ENCODE data around the gene VASH2. TPM values are rescaled to one million over a fixed set of nuclear protein-coding genes. Genes with fewer than 3 reads are reported as not detected.
"Not testable (repeated sequence)": the region's sequence is repeated elsewhere in the genome, so short reads cannot be mapped to it uniquely, and the experiment has no call there.

Gene VASH2
- total and polyA plus RNA-seq, 5 donors from 2014 or later, result 0.25 to 1.7 (median 0.40) TPM

GRCh38 chr1:212910213-212910612 is 40.1 kb upstream of the VASH2 start:
- H3K4me3 Mint-ChIP-seq; H3K9me3 ChIP-seq (ENCODE audit: control insufficient read depth in 2 of 2, low read length in 2 of 2); H3K4me1 Mint-ChIP-seq; ATAC-seq (ENCODE audit: low read depth in 2 of 2); H3K4me1 ChIP-seq (ENCODE audit: control insufficient read depth, insufficient read depth, low read length, poor library complexity, severe bottlenecking); H3K36me3 ChIP-seq (ENCODE audit: control insufficient read depth, insufficient read depth, low read length); H3K27me3 ChIP-seq (ENCODE audit: control insufficient read depth, insufficient read depth, low read length); H3K27ac ChIP-seq (ENCODE audit: insufficient read depth, low read length, poor library complexity, severe bottlenecking); H3K36me3 Mint-ChIP-seq; H3K27ac Mint-ChIP-seq; H3K9me3 Mint-ChIP-seq; DNase-seq; H3K4me3 ChIP-seq (ENCODE audit: low read depth, low read length): not testable (repeated sequence)
- H3K27me3 Mint-ChIP-seq, result peaks cover 19% of the 10 kb centered on the region

GRCh38 chr1:212913638-212914037 is 36.7 kb upstream of the VASH2 start:
- not testable (repeated sequence) for H3K4me3 Mint-ChIP-seq; DNase-seq; H3K9me3 ChIP-seq (ENCODE audit: control insufficient read depth in 2 of 2, low read length in 2 of 2); H3K27me3 ChIP-seq (ENCODE audit: control insufficient read depth, insufficient read depth, low read length); H3K36me3 Mint-ChIP-seq; H3K4me1 Mint-ChIP-seq; H3K9me3 Mint-ChIP-seq; H3K36me3 ChIP-seq (ENCODE audit: control insufficient read depth, insufficient read depth, low read length); H3K27ac ChIP-seq (ENCODE audit: insufficient read depth, low read length, poor library complexity, severe bottlenecking); H3K4me1 ChIP-seq (ENCODE audit: control insufficient read depth, insufficient read depth, low read length, poor library complexity, severe bottlenecking); H3K4me3 ChIP-seq (ENCODE audit: low read depth, low read length); H3K27ac Mint-ChIP-seq; ATAC-seq (ENCODE audit: low read depth in 2 of 2)
- H3K27me3 Mint-ChIP-seq, result peaks cover 20% of the 10 kb centered on the region

GRCh38 chr1:212914110-212914509 is 36.2 kb upstream of the VASH2 start:
- not testable (repeated sequence) for H3K4me3 ChIP-seq (ENCODE audit: low read depth, low read length); H3K27me3 ChIP-seq (ENCODE audit: control insufficient read depth, insufficient read depth, low read length); H3K9me3 Mint-ChIP-seq; H3K36me3 ChIP-seq (ENCODE audit: control insufficient read depth, insufficient read depth, low read length); DNase-seq; H3K4me1 ChIP-seq (ENCODE audit: control insufficient read depth, insufficient read depth, low read length, poor library complexity, severe bottlenecking); H3K27ac ChIP-seq (ENCODE audit: insufficient read depth, low read length, poor library complexity, severe bottlenecking); H3K9me3 ChIP-seq (ENCODE audit: control insufficient read depth in 2 of 2, low read length in 2 of 2); H3K4me1 Mint-ChIP-seq; H3K36me3 Mint-ChIP-seq; H3K4me3 Mint-ChIP-seq; ATAC-seq (ENCODE audit: low read depth in 2 of 2); H3K27ac Mint-ChIP-seq
- H3K27me3 Mint-ChIP-seq, result peaks cover 20% of the 10 kb centered on the region

- Histone ChIP-seq H3K4me1 (ENCODE audit: control insufficient read depth, insufficient read depth, low read length, poor library complexity, severe bottlenecking) (no peaks in the 10 kb centered on the region), H3K4me3 (ENCODE audit: low read depth, low read length) (no peak overlapping the region), H3K27ac (ENCODE audit: insufficient read depth, low read length, poor library complexity, severe bottlenecking) (no peak overlapping the region), H3K9me3 (ENCODE audit: control insufficient read depth in 2 of 2, low read length in 2 of 2) (no peaks in the 10 kb centered on the region), H3K36me3 (ENCODE audit: control insufficient read depth, insufficient read depth, low read length) (no peaks in the 10 kb centered on the region), H3K27me3 (ENCODE audit: control insufficient read depth, insufficient read depth, low read length) (no peaks in the 10 kb centered on the region)
- H3K27me3 Mint-ChIP-seq, result peaks cover 25% of the 10 kb centered on the region
- H3K36me3 Mint-ChIP-seq, result no peaks in the 10 kb centered on the region
- ATAC-seq (ENCODE audit: low read depth in 2 of 2) (no peak), DNase-seq (no peak)
- H3K9me3 Mint-ChIP-seq, result no peaks in the 10 kb centered on the region
- no peak overlapping the region for H3K4me3 Mint-ChIP-seq
- H3K4me1 Mint-ChIP-seq, result no peaks in the 10 kb centered on the region
- peak overlapping the region in 1 of 3 donors; percentile 61 for H3K27ac Mint-ChIP-seq
Observed at GRCh38 chr1:212914789-212915188, 35.6 kb upstream of the VASH2 start.

- H3K27me3 Mint-ChIP-seq, result peaks cover 27% of the 10 kb centered on the region
- no peak overlapping the region for H3K4me3 ChIP-seq (ENCODE audit: low read depth, low read length)
- no peaks in the 10 kb centered on the region for H3K36me3 ChIP-seq (ENCODE audit: control insufficient read depth, insufficient read depth, low read length)
- no peak for DNase-seq
- no peaks in the 10 kb centered on the region for H3K9me3 ChIP-seq (ENCODE audit: control insufficient read depth in 2 of 2, low read length in 2 of 2)
- H3K4me3 Mint-ChIP-seq, result no peak overlapping the region
- H3K27me3 ChIP-seq (ENCODE audit: control insufficient read depth, insufficient read depth, low read length), result no peaks in the 10 kb centered on the region
- H3K36me3 Mint-ChIP-seq, result no peaks in the 10 kb centered on the region
- H3K4me1 Mint-ChIP-seq, result no peaks in the 10 kb centered on the region
- ATAC-seq (ENCODE audit: low read depth in 2 of 2), result no peak
- no peaks in the 10 kb centered on the region for H3K4me1 ChIP-seq (ENCODE audit: control insufficient read depth, insufficient read depth, low read length, poor library complexity, severe bottlenecking)
- no peak overlapping the region for H3K27ac ChIP-seq (ENCODE audit: insufficient read depth, low read length, poor library complexity, severe bottlenecking)
- H3K27ac Mint-ChIP-seq, result no peak overlapping the region
- H3K9me3 Mint-ChIP-seq, result no peaks in the 10 kb centered on the region
Observed at GRCh38 chr1:212915245-212916091, 34.9 kb upstream of the VASH2 start.

GRCh38 chr1:212916481-212917133 is 33.7 kb upstream of the VASH2 start:
- Mint-ChIP-seq H3K4me3 (no peak overlapping the region), H3K4me1 (no peaks in the 10 kb centered on the region), H3K27ac (no peak overlapping the region), H3K36me3 (no peaks in the 10 kb centered on the region), H3K9me3 (no peaks in the 10 kb centered on the region), H3K27me3 (peaks cover 35% of the 10 kb centered on the region)
- no peak for DNase-seq
- no peaks in the 10 kb centered on the region for H3K4me1 ChIP-seq (ENCODE audit: control insufficient read depth, insufficient read depth, low read length, poor library complexity, severe bottlenecking)
- peak in 1 of 2 donors; percentile 34 for ATAC-seq (ENCODE audit: low read depth in 2 of 2)
- H3K36me3 ChIP-seq (ENCODE audit: control insufficient read depth, insufficient read depth, low read length), result no peaks in the 10 kb centered on the region
- H3K27me3 ChIP-seq (ENCODE audit: control insufficient read depth, insufficient read depth, low read length), result no peaks in the 10 kb centered on the region
- H3K27ac ChIP-seq (ENCODE audit: insufficient read depth, low read length, poor library complexity, severe bottlenecking), result no peak overlapping the region
- no peaks in the 10 kb centered on the region for H3K9me3 ChIP-seq (ENCODE audit: control insufficient read depth in 2 of 2, low read length in 2 of 2)
- H3K4me3 ChIP-seq (ENCODE audit: low read depth, low read length), result no peak overlapping the region

GRCh38 chr1:212917134-212917485 is 33.2 kb upstream of the VASH2 start:
- H3K9me3 Mint-ChIP-seq, result no peaks in the 10 kb centered on the region
- Histone ChIP-seq H3K27ac (ENCODE audit: insufficient read depth, low read length, poor library complexity, severe bottlenecking) (no peak overlapping the region), H3K36me3 (ENCODE audit: control insufficient read depth, insufficient read depth, low read length) (no peaks in the 10 kb centered on the region), H3K4me3 (ENCODE audit: low read depth, low read length) (no peak overlapping the region), H3K9me3 (ENCODE audit: control insufficient read depth in 2 of 2, low read length in 2 of 2) (no peaks in the 10 kb centered on the region), H3K27me3 (ENCODE audit: control insufficient read depth, insufficient read depth, low read length) (no peaks in the 10 kb centered on the region), H3K4me1 (ENCODE audit: control insufficient read depth, insufficient read depth, low read length, poor library complexity, severe bottlenecking) (no peaks in the 10 kb centered on the region)
- H3K4me3 Mint-ChIP-seq, result no peak overlapping the region
- H3K36me3 Mint-ChIP-seq, result no peaks in the 10 kb centered on the region
- ATAC-seq (ENCODE audit: low read depth in 2 of 2) (no peak), DNase-seq (no peak)
- H3K4me1 Mint-ChIP-seq, result no peaks in the 10 kb centered on the region
- H3K27ac Mint-ChIP-seq, result no peak overlapping the region
- peaks cover 35% of the 10 kb centered on the region for H3K27me3 Mint-ChIP-seq

- no peaks in the 10 kb centered on the region for H3K9me3 ChIP-seq (ENCODE audit: control insufficient read depth in 2 of 2, low read length in 2 of 2)
- no peaks in the 10 kb centered on the region for H3K36me3 ChIP-seq (ENCODE audit: control insufficient read depth, insufficient read depth, low read length)
- H3K27me3 Mint-ChIP-seq, result peaks cover 35% of the 10 kb centered on the region
- no peaks in the 10 kb centered on the region for H3K4me1 Mint-ChIP-seq
- H3K27me3 ChIP-seq (ENCODE audit: control insufficient read depth, insufficient read depth, low read length), result no peaks in the 10 kb centered on the region
- H3K4me1 ChIP-seq (ENCODE audit: control insufficient read depth, insufficient read depth, low read length, poor library complexity, severe bottlenecking), result no peaks in the 10 kb centered on the region
- no peak overlapping the region for H3K4me3 Mint-ChIP-seq
- H3K27ac ChIP-seq (ENCODE audit: insufficient read depth, low read length, poor library complexity, severe bottlenecking), result no peak overlapping the region
- peak overlapping the region in 1 of 3 donors; percentile 40 for H3K27ac Mint-ChIP-seq
- no peaks in the 10 kb centered on the region for H3K36me3 Mint-ChIP-seq
- no peak for DNase-seq
- no peak for ATAC-seq (ENCODE audit: low read depth in 2 of 2)
- H3K9me3 Mint-ChIP-seq, result no peaks in the 10 kb centered on the region
- no peak overlapping the region for H3K4me3 ChIP-seq (ENCODE audit: low read depth, low read length)
Observed at GRCh38 chr1:212917858-212918257, 32.5 kb upstream of the VASH2 start.

Measured in CD4-positive, CD25-positive, alpha-beta regulatory T cell (primary cell).